DMS 273 (cell line): ENCODE results near the gene PDE8B.

Source experiments
- DNase-seq: peaks from one replicate; lab custom pipeline; 2025; ENCODE audit not compliant: unreplicated experiment; lab: John Stamatoyannopoulos, UW

PDE8B gene

GRCh38 chr5:77316871-77317661 lies 106.6 kb downstream of the PDE8B start:
- no peak for DNase-seq

- DNase-seq = no peak
These were observed 107.6 kb downstream of the PDE8B start for GRCh38 chr5:77318060-77318459.

GRCh38 chr5:77319117-77319804 lies 108.8 kb downstream of the PDE8B start:
- DNase-seq = no peak

- DNase-seq = no peak
These were observed 111.4 kb downstream of the PDE8B start for GRCh38 chr5:77321793-77322394.

- DNase-seq = no peak
These were observed 111.9 kb downstream of the PDE8B start for GRCh38 chr5:77322406-77322805.

GRCh38 chr5:77325921-77326541 lies 115.6 kb downstream of the PDE8B start:
- no peak for DNase-seq

GRCh38 chr5:77326986-77327734 lies 116.7 kb downstream of the PDE8B start:
- DNase-seq = no peak

- DNase-seq = no peak
These were observed 118.6 kb downstream of the PDE8B start for GRCh38 chr5:77328930-77329647.

- DNase-seq = no peak
These were observed 119.4 kb downstream of the PDE8B start for GRCh38 chr5:77329664-77330430.

GRCh38 chr5:77333036-77333435 lies 122.6 kb downstream of the PDE8B start:
- DNase-seq = no peak

- no peak for DNase-seq
These were observed 123.1 kb downstream of the PDE8B start for GRCh38 chr5:77333451-77334123.

GRCh38 chr5:77337246-77337645 lies 126.8 kb downstream of the PDE8B start:
- peak; percentile 28 for DNase-seq

- DNase-seq = peak; percentile 54
These were observed 127.2 kb downstream of the PDE8B start for GRCh38 chr5:77337686-77338085.

- no peak for DNase-seq
These were observed 128.9 kb downstream of the PDE8B start for GRCh38 chr5:77339337-77339890.

GRCh38 chr5:77343165-77343564 lies 132.7 kb downstream of the PDE8B start:
- DNase-seq = no peak

GRCh38 chr5:77347435-77348098 lies 137.1 kb downstream of the PDE8B start:
- peak; percentile 57 for DNase-seq

GRCh38 chr5:77353251-77353650 lies 142.8 kb downstream of the PDE8B start:
- no peak for DNase-seq

- DNase-seq = no peak
These were observed 144.0 kb downstream of the PDE8B start for GRCh38 chr5:77354454-77354853.
